Measurements from ENCODE around the gene RCL1. TPM values are rescaled to one million over a fixed set of nuclear protein-coding genes. Genes with fewer than 3 reads are reported as not detected.

RCL1 gene
- total and polyA plus RNA-seq, 3 experiments from 2014 or later = 17.7 to 39.1 (median 36.5) TPM

DNA sequence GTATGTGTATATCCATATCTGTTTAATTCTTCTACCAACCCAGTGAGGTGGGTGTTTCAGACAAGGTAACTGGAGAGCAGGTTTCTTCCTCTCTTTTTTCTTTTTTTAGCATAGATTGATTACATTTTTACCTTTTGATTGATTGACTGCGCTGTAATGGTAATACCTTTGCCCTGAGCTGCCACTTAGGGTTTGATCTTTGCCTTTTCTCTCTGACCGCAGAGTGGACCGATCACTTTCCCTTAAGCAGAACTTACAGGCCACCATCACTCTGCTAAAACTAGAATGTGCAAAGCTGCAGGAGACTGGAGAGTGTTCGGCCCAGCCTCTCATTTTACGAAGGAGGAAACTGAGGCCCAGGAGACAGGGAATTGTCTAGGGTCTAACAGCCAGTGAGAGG, 38.0 kb downstream of the RCL1 start:
- ChIA-PET POLR2A (no interaction called here), CTCF (no interaction called here)
- no peaks in the 10 kb centered on the region for H3K27me3 ChIP-seq (ENCODE audit: insufficient read depth, low read length, poor library complexity, severe bottlenecking)
- Mint-ChIP-seq H3K27ac (no peak overlapping the region), H3K4me3 (no peak overlapping the region), H3K27me3 (peaks cover 0 to 1% of the 10 kb centered on the region in 2 donors), H3K4me1 (peaks cover 0 to 2% (median 0%) of the 10 kb centered on the region in 3 donors), H3K36me3 (peaks cover 16 to 56% (median 26%) of the 10 kb centered on the region in 3 donors), H3K9me3 (no peaks in the 10 kb centered on the region)
- no peak for DNase-seq
- no peaks in the 10 kb centered on the region for H3K9me3 ChIP-seq (ENCODE audit: low read length)
- no peak overlapping the region for H3K27ac ChIP-seq (ENCODE audit: low read depth, low read length)
- H3K4me1 ChIP-seq (ENCODE audit: insufficient read depth, low read length) = no peaks in the 10 kb centered on the region
- peaks cover 5% of the 10 kb centered on the region for H3K36me3 ChIP-seq (ENCODE audit: insufficient read depth, low read length)
- H3K4me3 ChIP-seq (ENCODE audit: low read length) = no peak overlapping the region

DNA sequence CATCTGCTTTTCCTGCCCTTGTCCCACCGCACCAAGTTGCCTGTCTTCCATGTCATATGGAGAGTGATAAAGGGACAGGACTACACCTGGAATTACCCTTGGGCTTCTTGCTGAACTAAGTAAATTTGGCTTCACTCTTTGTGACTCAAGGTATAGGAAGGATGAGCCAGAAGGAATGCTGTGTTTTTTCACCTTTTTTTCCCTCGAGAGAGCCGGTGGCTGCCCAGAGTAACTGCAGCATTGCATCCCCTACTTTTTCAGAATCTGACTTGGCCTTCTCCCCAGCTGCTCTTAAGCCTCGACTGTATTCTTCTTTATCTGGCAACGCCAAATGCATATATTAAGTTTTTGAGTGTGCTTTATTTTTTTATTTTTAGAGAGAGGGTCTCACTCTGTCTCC, 38.4 kb downstream of the RCL1 start:
- no peaks in the 10 kb centered on the region for H3K27me3 Mint-ChIP-seq
- H3K4me1 ChIP-seq (ENCODE audit: insufficient read depth, low read length) = no peaks in the 10 kb centered on the region
- ChIA-PET POLR2A (no interaction called here), CTCF (interaction anchor here (1.1 kb wide), 1 partner anchor 14 kb away, joined by 3 read pairs; no protein-coding TSS in a partner anchor)
- no peaks in the 10 kb centered on the region for H3K27me3 ChIP-seq (ENCODE audit: insufficient read depth, low read length, poor library complexity, severe bottlenecking)
- no peak overlapping the region for H3K27ac ChIP-seq (ENCODE audit: low read depth, low read length)
- no peaks in the 10 kb centered on the region for H3K9me3 ChIP-seq (ENCODE audit: low read length)
- H3K4me3 Mint-ChIP-seq = no peak overlapping the region
- H3K4me1 Mint-ChIP-seq = peaks cover 0 to 2% (median 0%) of the 10 kb centered on the region in 3 donors
- H3K27ac Mint-ChIP-seq = no peak overlapping the region
- H3K4me3 ChIP-seq (ENCODE audit: low read length) = no peak overlapping the region
- peaks cover 16 to 60% (median 28%) of the 10 kb centered on the region in 3 donors for H3K36me3 Mint-ChIP-seq
- H3K36me3 ChIP-seq (ENCODE audit: insufficient read depth, low read length) = peaks cover 9% of the 10 kb centered on the region
- H3K9me3 Mint-ChIP-seq = no peaks in the 10 kb centered on the region
- DNase-seq = no peak

DNA sequence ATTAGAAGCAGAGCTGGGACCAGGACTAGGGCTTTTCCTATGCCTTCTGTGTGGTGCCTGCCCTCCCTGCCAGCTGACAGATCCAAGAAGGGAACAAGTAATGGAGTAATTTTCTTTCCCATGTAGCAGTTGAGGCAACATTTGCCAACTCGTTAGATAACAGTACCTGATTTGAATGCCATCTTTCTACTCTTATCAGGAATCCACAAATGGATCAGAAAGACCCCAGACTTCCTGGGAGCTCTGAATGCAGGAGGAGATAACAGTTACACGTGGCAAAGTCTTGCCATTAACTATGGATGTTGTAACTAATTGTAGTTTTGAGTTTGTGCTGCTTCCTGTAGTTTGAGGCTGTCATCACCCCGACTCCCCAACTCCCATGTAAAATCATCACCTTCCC, 39.2 kb downstream of the RCL1 start:
- POLR2A ChIA-PET = no interaction called here
- no peak for DNase-seq

DNA sequence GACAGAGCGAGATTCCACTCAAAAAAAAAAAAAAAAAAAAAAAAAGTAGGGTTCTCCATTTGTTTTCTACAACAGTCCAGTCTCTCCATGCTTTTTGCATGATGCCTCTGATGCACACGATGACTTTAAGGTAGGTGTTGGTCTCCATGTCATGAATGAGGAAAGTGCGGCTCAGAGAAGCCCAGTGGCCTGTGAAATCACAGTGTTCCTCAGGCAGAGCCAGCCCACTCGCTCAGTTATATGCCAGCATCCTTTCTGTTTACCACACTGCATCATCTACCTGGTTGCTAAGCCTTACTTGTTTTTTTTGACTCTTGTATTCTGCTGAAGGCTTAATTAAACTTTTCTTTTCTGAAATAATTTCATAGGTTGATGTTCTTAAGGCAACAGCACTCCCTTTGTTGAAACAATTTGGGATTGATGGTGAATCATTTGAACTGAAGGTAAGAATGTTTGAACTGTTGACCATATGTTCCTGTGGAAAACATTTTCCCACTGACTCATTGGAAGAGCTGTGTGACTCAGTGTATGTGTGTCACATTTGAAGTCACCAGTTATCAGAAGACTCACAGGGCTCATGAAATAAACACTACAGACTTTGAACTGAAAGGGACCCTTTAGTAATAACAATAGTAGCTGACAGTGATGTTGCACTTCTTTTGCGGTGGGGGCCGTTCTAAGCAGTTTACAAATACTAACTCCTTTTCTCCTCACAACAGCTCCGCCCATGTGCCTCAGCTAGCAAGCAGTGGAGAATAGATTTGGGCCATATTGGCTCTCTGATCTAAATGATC, 40.2 kb downstream of the RCL1 start:
- H3K36me3 Mint-ChIP-seq = peaks cover 9 to 64% (median 30%) of the 10 kb centered on the region in 3 donors
- DNase-seq = no peak
- H3K4me3 Mint-ChIP-seq = no peak overlapping the region
- Histone ChIP-seq H3K9me3 (ENCODE audit: low read length) (no peaks in the 10 kb centered on the region), H3K27me3 (ENCODE audit: insufficient read depth, low read length, poor library complexity, severe bottlenecking) (no peaks in the 10 kb centered on the region), H3K4me3 (ENCODE audit: low read length) (no peak overlapping the region), H3K36me3 (ENCODE audit: insufficient read depth, low read length) (peaks cover 13% of the 10 kb centered on the region), H3K4me1 (ENCODE audit: insufficient read depth, low read length) (no peaks in the 10 kb centered on the region), H3K27ac (ENCODE audit: low read depth, low read length) (no peak overlapping the region)
- H3K9me3 Mint-ChIP-seq = no peaks in the 10 kb centered on the region
- CTCF ChIA-PET = interaction anchor here (1.8 kb wide), 1 partner anchor 74 kb away, joined by 3 read pairs; no protein-coding TSS in a partner anchor
- H3K27me3 Mint-ChIP-seq = no peaks in the 10 kb centered on the region
- POLR2A ChIA-PET = no interaction called here
- H3K4me1 Mint-ChIP-seq = peaks cover 0 to 2% (median 0%) of the 10 kb centered on the region in 3 donors
- H3K27ac Mint-ChIP-seq = no peak overlapping the region

More for the DNA sequence above, 39.2 kb downstream of the RCL1 start:
- peaks cover 13% of the 10 kb centered on the region for H3K36me3 ChIP-seq (ENCODE audit: insufficient read depth, low read length)
- H3K27me3 ChIP-seq (ENCODE audit: insufficient read depth, low read length, poor library complexity, severe bottlenecking) = no peaks in the 10 kb centered on the region
- no peaks in the 10 kb centered on the region for H3K9me3 ChIP-seq (ENCODE audit: low read length)
- Mint-ChIP-seq H3K4me1 (peaks cover 0 to 2% (median 0%) of the 10 kb centered on the region in 3 donors), H3K27ac (no peak overlapping the region), H3K4me3 (no peak overlapping the region), H3K9me3 (no peaks in the 10 kb centered on the region), H3K27me3 (no peaks in the 10 kb centered on the region), H3K36me3 (peaks cover 14 to 63% (median 30%) of the 10 kb centered on the region in 3 donors)
- no peaks in the 10 kb centered on the region for H3K4me1 ChIP-seq (ENCODE audit: insufficient read depth, low read length)
- H3K4me3 ChIP-seq (ENCODE audit: low read length) = no peak overlapping the region
- CTCF ChIA-PET = interaction anchor here (1.1 kb wide), 1 partner anchor 15 kb away, joined by 3 read pairs; no protein-coding TSS in a partner anchor
- no peak overlapping the region for H3K27ac ChIP-seq (ENCODE audit: low read depth, low read length)

DNA sequence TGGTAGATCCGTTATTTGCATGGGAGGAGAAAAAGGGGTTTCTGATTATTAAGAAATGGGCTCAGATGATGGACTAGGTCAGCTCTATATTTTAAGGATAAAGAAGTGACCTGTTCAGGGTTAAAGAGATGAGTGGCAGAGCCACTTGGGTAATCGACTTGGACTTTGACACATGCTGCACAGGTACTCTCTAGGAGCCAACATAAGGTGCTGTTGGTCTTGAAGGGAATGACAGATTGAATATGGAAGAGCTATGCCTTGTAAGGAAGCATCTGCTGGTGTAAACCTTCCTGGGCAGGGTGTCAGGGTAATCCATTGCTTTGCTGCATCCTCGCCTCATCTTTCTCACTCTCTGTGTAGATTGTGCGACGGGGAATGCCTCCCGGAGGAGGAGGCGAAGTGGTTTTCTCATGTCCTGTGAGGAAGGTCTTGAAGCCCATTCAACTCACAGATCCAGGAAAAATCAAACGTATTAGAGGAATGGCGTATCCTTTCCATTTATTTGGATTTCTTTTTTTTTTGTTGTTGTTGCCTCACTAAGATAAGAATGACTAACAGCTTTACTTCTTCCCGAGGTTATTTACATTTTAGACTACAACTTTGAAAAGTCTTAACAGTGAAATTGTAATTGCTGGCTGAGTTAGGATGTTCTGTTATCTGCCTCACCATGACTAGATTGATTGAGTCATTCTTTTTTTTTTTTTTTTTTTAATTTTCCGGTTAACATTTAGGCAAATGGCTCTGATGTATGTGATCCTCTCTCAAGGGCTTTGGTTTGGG, 41.2 kb downstream of the RCL1 start:
- Mint-ChIP-seq H3K27ac (no peak overlapping the region), H3K4me3 (no peak overlapping the region)
- no peak overlapping the region for H3K4me3 ChIP-seq (ENCODE audit: low read length)

DNA sequence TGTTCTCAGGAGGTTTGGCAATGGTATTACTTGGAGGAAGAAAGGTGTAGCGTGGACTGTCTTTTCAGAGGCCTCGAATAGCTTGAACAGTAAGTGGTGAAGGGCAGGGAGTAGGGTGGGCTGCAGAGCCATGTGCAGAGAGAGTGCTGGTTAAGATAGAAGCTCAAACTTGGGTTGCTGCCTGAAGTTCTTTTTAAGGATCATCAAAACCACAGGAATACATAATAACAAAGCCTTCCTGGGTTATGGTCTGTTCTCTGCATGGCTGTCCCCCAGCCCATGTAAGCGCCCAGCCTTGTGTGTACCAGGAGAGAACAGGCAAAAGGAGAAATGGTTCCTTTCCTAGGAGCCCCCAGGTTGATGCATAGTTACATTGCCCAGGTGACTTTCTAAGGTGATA, 43.9 kb downstream of the RCL1 start:
- no peaks in the 10 kb centered on the region for H3K4me1 ChIP-seq (ENCODE audit: insufficient read depth, low read length)
- peaks cover 9 to 76% (median 39%) of the 10 kb centered on the region in 3 donors for H3K36me3 Mint-ChIP-seq
- H3K27me3 Mint-ChIP-seq = no peaks in the 10 kb centered on the region
- no peak for DNase-seq
- H3K36me3 ChIP-seq (ENCODE audit: insufficient read depth, low read length) = peaks cover 13% of the 10 kb centered on the region
- no peaks in the 10 kb centered on the region for H3K9me3 Mint-ChIP-seq
- H3K27ac Mint-ChIP-seq = no peak overlapping the region
- peaks cover 0 to 5% (median 2%) of the 10 kb centered on the region in 3 donors for H3K4me1 Mint-ChIP-seq
- H3K4me3 ChIP-seq (ENCODE audit: low read length) = no peak overlapping the region
- ChIA-PET POLR2A (no interaction called here), CTCF (interaction anchor here (0.7 kb wide), 1 partner anchor 9 kb away, joined by 4 read pairs; no protein-coding TSS in a partner anchor)
- no peak overlapping the region for H3K4me3 Mint-ChIP-seq
- no peaks in the 10 kb centered on the region for H3K27me3 ChIP-seq (ENCODE audit: insufficient read depth, low read length, poor library complexity, severe bottlenecking)
- no peaks in the 10 kb centered on the region for H3K9me3 ChIP-seq (ENCODE audit: low read length)
- no peak overlapping the region for H3K27ac ChIP-seq (ENCODE audit: low read depth, low read length)

More for the DNA sequence above, 41.2 kb downstream of the RCL1 start:
- H3K27me3 ChIP-seq (ENCODE audit: insufficient read depth, low read length, poor library complexity, severe bottlenecking) = no peaks in the 10 kb centered on the region
- peak overlapping the region; percentile 3 for H3K27ac ChIP-seq (ENCODE audit: low read depth, low read length)
- Mint-ChIP-seq H3K36me3 (peaks cover 9 to 64% (median 32%) of the 10 kb centered on the region in 3 donors), H3K4me1 (peaks cover 0 to 2% (median 0%) of the 10 kb centered on the region in 3 donors), H3K27me3 (no peaks in the 10 kb centered on the region), H3K9me3 (no peaks in the 10 kb centered on the region)
- POLR2A ChIA-PET = no interaction called here
- no peaks in the 10 kb centered on the region for H3K4me1 ChIP-seq (ENCODE audit: insufficient read depth, low read length)
- peaks cover 13% of the 10 kb centered on the region for H3K36me3 ChIP-seq (ENCODE audit: insufficient read depth, low read length)
- H3K9me3 ChIP-seq (ENCODE audit: low read length) = no peaks in the 10 kb centered on the region
- DNase-seq = no peak
- CTCF ChIA-PET = interaction anchor here (1.8 kb wide), 1 partner anchor 75 kb away, joined by 3 read pairs; no protein-coding TSS in a partner anchor

DNA sequence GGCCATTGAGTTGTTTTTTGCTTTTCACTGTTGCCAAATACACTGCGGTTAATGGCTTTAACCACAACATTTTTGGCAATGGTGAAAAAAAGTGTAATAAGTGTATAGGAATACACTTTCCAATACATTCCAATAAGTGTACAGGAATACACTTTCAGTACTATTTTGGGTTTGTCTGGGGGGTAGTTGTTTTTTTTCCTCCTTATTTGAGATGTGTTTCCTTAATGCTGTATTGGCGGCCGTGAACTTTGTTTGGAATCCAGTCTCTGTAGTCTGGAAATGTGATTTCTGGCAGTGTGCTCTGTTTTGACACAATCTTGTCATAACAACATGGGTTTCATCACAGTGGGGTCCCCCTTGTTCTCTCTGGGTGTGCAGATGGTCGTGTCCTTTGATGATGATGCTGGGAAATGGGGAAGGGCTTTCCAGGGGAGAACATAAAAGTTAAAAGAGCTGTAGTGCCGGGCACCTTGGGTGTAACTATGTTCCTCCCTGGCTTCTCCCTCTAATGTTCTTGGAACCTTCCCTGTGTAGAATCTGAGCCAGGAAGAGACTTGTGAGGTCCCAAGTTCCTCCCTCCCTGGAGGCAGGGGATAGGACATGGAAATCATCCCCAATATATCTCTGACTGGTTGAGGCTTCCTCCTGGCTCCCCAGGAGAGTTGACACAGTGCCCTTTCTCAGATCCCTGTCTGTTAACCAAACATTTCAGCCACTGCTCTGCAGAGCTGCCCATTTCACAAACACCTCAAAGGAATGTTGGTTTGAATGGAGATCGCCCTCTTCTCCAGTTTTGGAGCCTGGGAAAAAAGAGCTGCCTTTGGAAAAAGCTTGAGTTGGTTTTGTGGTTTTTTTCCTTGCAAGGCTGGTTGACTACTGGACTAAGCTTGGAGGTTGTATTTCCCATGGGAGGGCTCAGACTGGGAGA, 44.8 kb downstream of the RCL1 start:
- H3K27me3 Mint-ChIP-seq = no peaks in the 10 kb centered on the region
- ChIA-PET POLR2A (no interaction called here), CTCF (interaction anchor here (0.6 to 1.3 kb wide), 3 partner anchors 10 to 19 kb away, joined by 3 to 4 read pairs (median 3); no protein-coding TSS in a partner anchor)
- peaks cover 9 to 79% (median 37%) of the 10 kb centered on the region in 3 donors for H3K36me3 Mint-ChIP-seq
- no peak overlapping the region for H3K4me3 Mint-ChIP-seq
- Histone ChIP-seq H3K27me3 (ENCODE audit: insufficient read depth, low read length, poor library complexity, severe bottlenecking) (no peaks in the 10 kb centered on the region), H3K4me3 (ENCODE audit: low read length) (no peak overlapping the region), H3K4me1 (ENCODE audit: insufficient read depth, low read length) (no peaks in the 10 kb centered on the region), H3K36me3 (ENCODE audit: insufficient read depth, low read length) (peaks cover 16% of the 10 kb centered on the region), H3K27ac (ENCODE audit: low read depth, low read length) (no peak overlapping the region), H3K9me3 (ENCODE audit: low read length) (no peaks in the 10 kb centered on the region)
- H3K9me3 Mint-ChIP-seq = no peaks in the 10 kb centered on the region
- peak overlapping the region in 1 of 8 donors; percentile 48 for H3K27ac Mint-ChIP-seq
- peaks cover 0 to 10% (median 0%) of the 10 kb centered on the region in 3 donors for H3K4me1 Mint-ChIP-seq
- no peak for DNase-seq

Data from CD8-positive, alpha-beta memory T cell (primary cell).